Transverse colon (tissue), 4 donors: ENCODE measurements around the gene LAMB4. TPM values are rescaled to one million over a fixed set of nuclear protein-coding genes. Genes with fewer than 3 reads are reported as not detected.

ENCODE experiments used
- DNase-seq: peaks from one replicate; pipeline ENCODE4 v3.0.0-alpha.2; 2019
- H3K27ac ChIP-seq, 4 donors: fragments of 200-600 bp; sonication (generic); 2 replicates each; pipeline ENCODE4 v1.5.1; 2016 to 2018; ENCODE audit warnings: inconsistent platforms in 4 of 4
- H3K27me3 ChIP-seq: fragments of 200-600 bp; sonication (generic); 2 replicates; pipeline ENCODE4 v1.5.1; 2017; ENCODE audit warnings: inconsistent platforms
- H3K36me3 ChIP-seq, 4 donors: fragments of 200-600 bp; sonication (generic); 2 replicates each; pipeline ENCODE4 v1.5.1; 2017 to 2019; ENCODE audit warnings: inconsistent platforms in 4 of 4
- H3K4me1 ChIP-seq, 4 donors: fragments of 200-600 bp; sonication (generic); 2 replicates each; pipeline ENCODE4 v1.5.1; 2017 to 2020; ENCODE audit warnings: inconsistent platforms in 4 of 4
- H3K4me3 ChIP-seq, 4 donors: fragments of 200-600 bp; sonication (generic); 1 replicate in 1 of 4; 2 replicates in 3 of 4; pipeline versions ENCODE4 v1.5.1 to v1.6.1; 2017 to 2019; ENCODE audit warnings: inconsistent platforms in 4 of 4
- H3K9me3 ChIP-seq, 2 donors: fragments of 200-600 bp; sonication (generic); 2 replicates each; pipeline ENCODE4 v1.5.1; 2017 to 2019; ENCODE audit warnings: inconsistent platforms in 2 of 2
- CTCF ChIP-seq, 5 experiments: fragments of 200-600 bp in 3 of 5; fragments of 450-650 bp in 2 of 5; sonication (generic) in 3 of 5; IDR thresholded peaks; 1 replicate in 2 of 5; 2 replicates in 3 of 5; pipeline ENCODE4 v1.5.1; 2016 to 2017; ENCODE audit warnings: antibody characterized with exemption in 5 of 5, inconsistent platforms in 3 of 5, mild to moderate bottlenecking in 2 of 5, moderate library complexity in 1 of 5
- EP300 ChIP-seq: sonication (generic); formaldehyde crosslinking; IDR thresholded peaks from one replicate; pipeline ENCODE4 v1.6.1; 2017; ENCODE audit warnings: antibody characterized with exemption, low read depth
- POLR2A ChIP-seq: fragments of 450-650 bp; IDR thresholded peaks from one replicate; pipeline ENCODE4 v1.6.1; 2016; ENCODE audit warnings: antibody characterized with exemption, mild to moderate bottlenecking, moderate library complexity
- POLR2AphosphoS5 ChIP-seq, 3 donors: sonication (generic); formaldehyde crosslinking; IDR thresholded peaks; one replicate each; pipeline ENCODE4 v1.6.1; 2016; ENCODE audit warnings: antibody characterized with exemption in 3 of 3
- WGBS, 2 donors: methylation state at CpG; one replicate each; pipeline ENCODE4 v1.1.5; 2018; ENCODE audit warnings: low coverage in 1 of 2; 5-methylcytosine and 5-hydroxymethylcytosine counted together
- in situ Hi-C, 4 donors: fragments of 200-750 bp; cut with MboI; loops; one replicate each; pipeline versions ENCODE4 v1.15.0 to v1.15.1; 2017; ENCODE audit warnings: low sequenced_read_pairs in 3 of 4, low pct_ligation_motif_present in 1 of 4, low pct_unique_long_range_greater_than_20kb in 1 of 4
- intact Hi-C: fragments of 100-400 bp; cut with DNase I; formaldehyde crosslinking; loops from one replicate; pipeline ENCODE4 v1.15.1; 2023; ENCODE audit warnings: low total_unique reads
- total RNA-seq, 4 donors: library from RNA; depleted of rRNA; stranded (reverse); fragments of >200 nt; gene quantifications; one replicate each; pipeline ENCODE4 v1.1.0, GENCODE V29; 2016

LAMB4 gene
- total RNA-seq, 4 donors from 2014 or later: not detected

- Histone ChIP-seq H3K4me3 (peak overlapping the region in 1 of 4 donors; percentile 77), H3K4me1 (peaks cover 28 to 75% (median 67%) of the 10 kb centered on the region in 4 donors), H3K27me3 (peaks cover 14% of the 10 kb centered on the region), H3K27ac (peak overlapping the region; percentile 85 to 91 (median 88)), H3K9me3 (no peaks in the 10 kb centered on the region), H3K36me3 (no peaks in the 10 kb centered on the region)
- DNase-seq: no peak
- intact Hi-C loops (loop anchor here (5.0 to 10.0 kb wide), 3 partner anchors 65 to 145 kb away; no protein-coding TSS in a partner anchor), in situ Hi-C loops (no loop called here)
- no peak for TF ChIP-seq EP300
- no peak for TF ChIP-seq POLR2AphosphoS5 (IDR thresholded peaks at IDR 0.05)
- no peak for TF ChIP-seq CTCF (IDR thresholded peaks at IDR 0.05)
- TF ChIP-seq POLR2A: no peak
- 61 to 86% methylated on average over 1 to 4 of the region's 4 CpGs for WGBS, 2 donors
Measured at GRCh38 chr7:107999779-108000560, 130.2 kb downstream of the LAMB4 start.

- intact Hi-C loops: no loop called here
- Histone ChIP-seq H3K9me3 (no peaks in the 10 kb centered on the region), H3K4me3 (no peak overlapping the region), H3K36me3 (no peaks in the 10 kb centered on the region), H3K4me1 (peaks cover 30 to 75% (median 63%) of the 10 kb centered on the region in 4 donors), H3K27ac (peak overlapping the region; percentile 85 to 91 (median 88)), H3K27me3 (peaks cover 14% of the 10 kb centered on the region)
- WGBS, 2 donors: 70 to 83% methylated on average over 2 to 3 of the region's 3 CpGs
- DNase-seq: no peak
- in situ Hi-C loops: no loop called here
- TF ChIP-seq EP300 (no peak), POLR2AphosphoS5 (IDR thresholded peaks at IDR 0.05) (no peak), CTCF (IDR thresholded peaks at IDR 0.05) (no peak), POLR2A (no peak)
Measured at GRCh38 chr7:107998660-107999480, 131.3 kb downstream of the LAMB4 start.

GRCh38 chr7:107998150-107998549 is 132.0 kb downstream of the LAMB4 start:
- peaks cover 30 to 76% (median 63%) of the 10 kb centered on the region in 4 donors for H3K4me1 ChIP-seq
- TF ChIP-seq CTCF (IDR thresholded peaks at IDR 0.05): no peak
- TF ChIP-seq POLR2A: no peak
- TF ChIP-seq POLR2AphosphoS5 (IDR thresholded peaks at IDR 0.05): no peak
- no peak for TF ChIP-seq EP300
- DNase-seq: no peak
- H3K36me3 ChIP-seq: no peaks in the 10 kb centered on the region
- in situ Hi-C loops: no loop called here
- H3K27ac ChIP-seq: peak overlapping the region; percentile 85 to 91 (median 88)
- no peaks in the 10 kb centered on the region for H3K9me3 ChIP-seq
- intact Hi-C loops: no loop called here
- H3K4me3 ChIP-seq: no peak overlapping the region
- WGBS, 2 donors: 48 to 52% methylated on average over 2 of the region's 2 CpGs
- peaks cover 7% of the 10 kb centered on the region for H3K27me3 ChIP-seq
